Esophagus mucosa (tissue), 1 donor: Measurements from ENCODE around the gene TOMM20. TPM values are rescaled to one million over a fixed set of nuclear protein-coding genes. Genes with fewer than 3 reads are reported as not detected.

Experiments used
- ATAC-seq: fragments of 200-7000 bp; cut with Tn5 transposase; one replicate; pipeline ENCODE4 v1.9.1; 2020
- total RNA-seq: library from RNA; stranded (reverse); gene quantifications from one replicate; pipeline ENCODE4 v1.2.4, GENCODE V29; 2023
- donor health status: DM: yes; HTN: yes; CAD: no.

Gene TOMM20
- total RNA-seq, 1 donor from 2014 or later: 102 TPM

DNA sequence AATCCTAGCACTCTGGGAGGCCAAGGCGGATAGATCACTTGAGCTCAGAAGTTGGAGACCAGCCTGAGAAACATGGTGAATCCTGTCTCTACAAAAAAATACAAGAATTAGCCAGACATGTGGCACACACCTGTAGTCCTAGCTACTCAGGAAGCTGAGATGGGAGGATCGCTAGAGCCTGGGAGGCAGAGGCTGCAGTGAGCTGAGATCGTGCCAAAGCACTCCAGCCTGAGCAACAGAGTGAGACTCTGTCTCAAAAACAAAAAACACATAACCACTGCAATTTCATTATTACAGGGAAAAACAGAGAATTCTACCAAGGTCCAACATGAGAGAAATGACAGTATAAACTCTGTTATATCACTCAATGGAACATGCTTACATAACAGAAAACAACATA is 4.4 kb upstream of the TOMM20 start:
- no peak for ATAC-seq

DNA sequence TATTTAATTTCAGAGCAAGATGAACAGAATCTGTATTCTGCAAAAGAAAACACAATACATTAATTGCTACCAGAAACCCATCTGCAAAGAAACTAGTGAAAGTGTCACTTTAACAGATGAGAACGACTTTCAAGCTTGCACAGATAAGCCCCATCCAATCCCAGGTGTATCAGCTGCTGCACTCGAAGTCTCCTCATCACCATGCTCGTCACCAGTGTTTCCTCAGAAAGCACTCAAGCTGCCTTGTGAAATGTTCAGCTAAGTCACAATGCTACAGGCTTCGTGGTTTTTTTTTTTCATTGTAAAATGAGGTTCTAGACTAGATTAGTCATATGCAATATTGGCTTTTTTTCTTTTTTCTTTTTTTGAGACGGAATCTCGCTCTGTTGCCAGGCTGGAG is 3.3 kb upstream of the TOMM20 start:
- no peak for ATAC-seq

DNA sequence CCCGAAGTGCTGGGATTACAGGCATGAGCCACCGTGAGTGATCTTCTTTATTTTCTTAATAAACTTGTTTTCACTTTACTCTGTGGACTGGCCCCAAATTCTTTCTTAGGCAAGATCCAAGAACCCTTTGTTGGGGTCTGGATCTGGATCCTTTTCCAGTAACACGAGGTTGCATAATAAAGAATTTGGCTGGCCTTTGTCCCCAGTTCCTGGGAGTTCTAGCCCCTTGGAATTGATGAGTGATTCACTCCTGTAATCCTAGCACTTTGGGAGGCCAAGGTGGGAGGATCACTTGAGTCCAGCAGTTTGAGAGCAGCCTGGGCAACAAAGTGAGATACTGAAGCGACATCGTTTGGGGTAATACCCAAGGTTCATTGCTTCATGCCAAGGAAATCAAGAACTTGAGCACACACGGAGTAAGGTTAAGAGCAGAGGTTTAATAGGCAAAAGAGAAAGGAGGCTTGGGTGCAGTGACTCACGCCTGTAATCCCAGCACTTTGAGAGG is 2.2 kb upstream of the TOMM20 start:
- no peak for ATAC-seq

- ATAC-seq: no peak
Measured at GRCh38 chr1:235129774-235130570, 1.3 kb upstream of the TOMM20 start.

- ATAC-seq: peak; percentile 2
Measured at GRCh38 chr1:235127732-235128455, 743 bp downstream of the TOMM20 start.

- ATAC-seq: no peak
Measured at GRCh38 chr1:235127203-235127602, 1.4 kb downstream of the TOMM20 start.

DNA sequence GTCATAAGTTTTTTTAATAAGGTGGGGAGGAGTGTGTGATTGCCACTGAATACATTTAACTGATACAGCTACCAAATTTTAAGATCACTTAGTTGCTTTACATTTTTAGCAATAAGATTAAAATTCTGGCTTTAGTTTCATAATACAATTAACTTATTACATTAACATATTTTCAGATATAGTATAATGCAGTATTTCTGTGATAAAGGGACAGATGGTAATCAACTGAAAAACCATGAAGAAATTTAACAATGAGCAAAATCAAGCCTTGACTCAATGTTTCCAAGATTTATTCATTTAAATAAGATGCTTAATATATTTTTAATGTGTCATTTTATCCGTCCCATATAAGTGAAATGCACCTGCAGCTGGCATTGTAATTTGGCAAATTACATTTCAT is 4.0 kb downstream of the TOMM20 start:
- ATAC-seq: no peak

DNA sequence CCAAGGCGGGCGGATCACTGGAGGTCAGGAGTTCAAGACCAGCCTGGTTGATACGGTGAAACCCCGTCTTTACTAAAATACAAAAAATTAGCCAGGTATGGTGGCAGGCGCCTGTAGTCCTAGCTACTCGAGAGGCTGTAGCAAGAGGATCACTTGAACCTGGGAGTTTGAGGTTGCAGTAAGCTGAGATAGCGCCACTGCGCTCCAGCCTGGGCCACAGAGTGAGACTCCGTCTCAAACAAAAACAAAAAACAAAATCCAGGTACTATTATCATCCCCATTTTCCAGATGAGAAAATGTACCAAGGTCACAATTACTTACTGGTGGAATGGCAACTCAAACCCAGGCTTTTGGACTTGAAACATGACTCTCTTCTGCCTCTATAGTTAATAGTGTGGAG is 4.5 kb downstream of the TOMM20 start:
- ATAC-seq: no peak

GRCh38 chr1:235122348-235122747 is 6.3 kb downstream of the TOMM20 start:
- ATAC-seq: no peak

DNA sequence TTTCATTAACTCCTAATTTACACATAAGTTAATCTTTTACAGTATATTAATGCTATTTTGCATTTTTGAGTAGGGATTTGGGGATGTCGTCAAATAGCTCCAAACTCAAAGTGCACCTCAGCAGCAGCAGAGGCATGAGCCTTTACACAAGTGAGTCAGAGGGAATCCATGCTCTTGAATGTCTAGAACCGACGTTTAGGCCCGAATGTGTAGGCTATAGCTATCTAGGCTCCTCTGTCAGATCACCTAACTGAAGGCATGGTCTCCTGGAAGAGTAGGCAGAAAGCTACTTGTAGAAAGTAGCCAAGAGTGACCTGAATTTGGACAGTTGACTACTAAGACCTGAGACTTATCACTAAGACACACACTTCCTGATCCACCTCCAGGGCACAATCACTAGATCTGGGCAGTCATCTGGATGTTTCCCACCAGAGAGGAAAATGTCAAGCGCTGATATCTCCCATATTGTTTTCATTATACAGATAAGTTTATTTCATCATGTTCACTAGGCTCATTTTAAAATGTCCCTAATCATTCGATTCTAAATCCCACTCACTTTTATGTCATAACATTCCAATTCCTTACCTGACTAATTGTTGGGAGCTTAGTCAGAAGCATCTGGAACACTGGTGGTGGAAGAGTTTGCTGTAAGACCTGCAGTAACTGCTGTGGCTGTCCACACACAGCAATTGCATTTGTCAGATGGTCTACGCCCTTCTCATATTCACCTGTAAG is 15.3 kb downstream of the TOMM20 start:
- no peak for ATAC-seq

DNA sequence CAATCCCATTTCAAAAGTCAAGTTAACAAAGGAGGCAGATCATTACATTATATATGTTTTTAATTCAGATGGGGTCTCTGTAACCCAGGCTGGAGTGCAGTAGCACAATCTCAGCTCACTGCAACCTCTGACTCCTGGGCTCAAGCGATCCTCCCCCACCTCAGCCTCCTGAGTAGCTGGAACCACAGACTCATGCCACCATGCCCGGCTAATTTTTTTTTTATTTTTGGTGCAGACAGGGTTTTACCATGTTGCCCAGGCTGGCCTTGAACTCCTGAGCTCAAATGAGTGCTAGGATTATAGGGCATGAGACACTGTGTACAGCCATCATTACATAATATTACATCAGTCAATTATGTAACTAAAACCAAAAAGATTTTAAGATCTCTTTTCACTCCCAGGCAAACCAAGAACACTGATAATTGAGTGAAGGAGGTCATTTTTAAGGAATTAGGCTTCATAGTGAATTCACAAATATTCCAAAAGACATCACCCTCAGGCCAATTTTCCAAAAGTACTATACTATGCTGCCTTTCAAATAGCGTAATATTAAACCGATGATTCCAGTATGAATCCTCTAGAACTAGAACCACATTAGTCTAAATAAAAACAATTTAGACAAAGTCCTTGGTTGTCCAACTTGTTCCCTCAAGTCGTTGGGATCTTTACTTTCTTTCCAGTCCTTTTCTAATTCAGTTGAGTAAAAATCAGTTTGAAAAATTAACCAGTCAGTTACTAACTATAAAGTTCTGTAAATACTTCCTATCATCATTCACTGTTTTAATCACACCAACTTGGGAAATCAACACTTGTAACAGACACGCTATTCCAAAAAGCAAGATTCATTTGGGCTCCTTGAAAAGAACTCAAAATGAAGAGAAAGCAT is 16.1 kb downstream of the TOMM20 start:
- no peak for ATAC-seq

DNA sequence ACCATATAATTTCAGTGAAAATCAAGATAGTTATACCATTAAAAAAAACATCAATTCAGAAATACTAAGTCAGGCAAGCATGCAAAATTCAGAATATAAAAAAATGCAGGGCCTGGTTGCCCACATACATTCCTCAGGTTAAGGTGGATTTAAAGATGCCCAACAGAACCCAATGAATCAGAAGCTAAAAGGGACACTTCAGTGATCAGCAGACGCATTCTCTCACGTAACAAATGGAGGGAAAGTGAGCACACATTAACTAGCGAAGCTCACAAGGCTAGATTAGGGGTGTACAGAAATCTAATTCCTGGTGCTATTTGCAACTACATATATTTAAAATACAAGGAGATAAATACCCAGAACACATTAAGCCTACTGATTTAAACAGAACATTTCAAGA is 17.5 kb downstream of the TOMM20 start:
- no peak for ATAC-seq

GRCh38 chr1:235108876-235109275 is 19.8 kb downstream of the TOMM20 start:
- ATAC-seq: no peak

DNA sequence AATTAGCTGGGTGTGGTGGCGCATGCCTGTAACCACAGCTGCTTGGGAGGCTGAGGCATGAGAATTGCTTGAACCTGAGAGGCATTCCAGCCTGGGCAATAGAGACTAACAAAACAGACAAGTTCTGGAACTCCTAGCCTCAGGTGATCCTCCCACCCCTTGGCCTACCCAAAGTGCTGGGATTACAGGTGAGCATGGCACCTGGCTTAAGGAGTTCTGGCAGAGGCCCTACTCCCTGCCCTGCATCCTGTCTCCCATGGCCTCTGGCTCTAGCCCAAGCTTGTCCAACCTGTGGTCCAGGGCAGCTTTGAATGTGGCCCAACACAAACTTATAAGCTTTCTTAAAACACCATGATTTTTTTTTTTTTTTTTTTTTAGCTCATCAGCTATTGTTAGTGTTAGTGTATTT is 20.4 kb downstream of the TOMM20 start:
- ATAC-seq: no peak

DNA sequence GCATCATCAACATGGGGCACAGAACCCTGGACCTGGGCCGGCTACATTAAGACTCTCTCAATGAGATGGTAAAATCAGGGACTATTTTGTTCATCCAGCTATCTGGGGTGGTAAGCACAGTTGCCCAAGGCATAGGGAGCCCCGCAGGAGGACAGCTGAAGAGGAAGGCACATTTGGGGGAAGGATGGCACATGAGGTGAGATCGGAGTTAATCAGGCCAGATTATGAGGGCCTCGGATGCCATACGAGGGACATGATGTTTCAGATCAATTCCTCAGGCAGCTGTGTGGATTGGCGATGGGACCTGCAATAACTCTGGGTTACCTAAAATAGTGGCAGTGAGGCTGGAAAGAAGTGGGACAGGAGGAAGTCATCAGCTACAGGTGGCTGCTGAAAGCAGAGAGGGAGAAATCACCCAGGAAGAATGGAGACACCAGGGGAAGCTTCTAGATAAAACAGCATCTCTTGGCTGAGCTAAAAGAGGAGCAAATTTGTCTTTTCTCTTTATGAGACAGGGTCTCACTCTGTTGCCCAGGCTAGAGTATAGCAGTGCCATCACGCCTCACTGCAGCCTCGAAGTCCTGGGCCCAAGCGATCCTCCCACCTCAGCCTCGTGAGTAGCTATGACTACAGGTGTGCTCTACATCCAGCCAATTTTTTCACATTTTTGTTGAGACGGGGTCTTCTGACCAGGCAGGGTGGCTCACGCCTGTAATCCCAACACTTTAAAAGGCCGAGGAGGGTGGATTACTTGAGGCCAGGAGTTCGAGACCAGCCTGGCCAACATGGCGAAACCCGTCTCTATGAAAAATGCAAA is 21.1 kb downstream of the TOMM20 start:
- no peak for ATAC-seq

DNA sequence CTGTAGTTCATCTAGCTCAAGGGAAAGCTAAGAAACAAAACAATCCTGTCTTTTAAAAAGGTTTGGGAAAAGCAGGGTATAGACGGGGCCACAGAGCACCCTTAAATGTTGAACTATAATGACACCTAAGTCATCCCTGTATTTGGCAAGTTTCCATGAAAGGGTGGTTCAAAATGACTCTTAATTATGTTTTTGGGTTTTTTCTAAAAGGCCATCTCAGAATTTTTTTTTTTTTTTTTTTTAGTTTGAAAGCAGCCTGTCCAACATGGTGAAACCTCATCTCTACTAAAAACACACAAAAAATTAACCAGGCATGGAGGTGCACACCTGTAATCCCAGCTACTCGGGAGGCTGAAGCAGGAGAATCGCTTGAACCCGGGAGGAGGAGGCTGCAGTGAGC is 22.2 kb downstream of the TOMM20 start:
- no peak for ATAC-seq

- peak; percentile 20 for ATAC-seq
Measured at GRCh38 chr1:235105051-235106043, 23.3 kb downstream of the TOMM20 start.

- ATAC-seq: peak; percentile 74
Measured at GRCh38 chr1:235102993-235103411, 25.6 kb downstream of the TOMM20 start.

DNA sequence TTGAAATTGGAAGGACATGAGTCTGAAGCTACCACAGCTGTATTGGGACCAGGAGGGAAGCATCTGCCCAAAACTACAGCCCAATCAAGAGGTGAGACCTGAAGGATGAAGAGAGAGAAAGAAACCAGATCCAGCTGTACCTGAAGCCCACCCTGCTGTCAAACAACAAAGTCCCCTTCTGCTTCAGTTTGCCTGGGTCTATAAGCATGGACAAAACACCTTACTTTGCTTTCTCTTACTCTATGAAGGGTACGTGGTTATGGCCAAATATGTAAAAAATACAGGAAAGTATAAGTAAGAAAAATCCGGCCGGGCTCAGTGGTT is 26.4 kb downstream of the TOMM20 start:
- no peak for ATAC-seq
